NCI-H510A (cell line): ENCODE data around the gene TTC32.

Experiments
- DNase-seq: peaks from one replicate; lab custom pipeline; 2025; lab: John Stamatoyannopoulos, UW

TTC32 gene

GRCh38 chr2:19850056-19851050, 51.4 kb downstream of the TTC32 start:
- no peak for DNase-seq

- DNase-seq = no peak
Measured at GRCh38 chr2:19848952-19849351, 52.8 kb downstream of the TTC32 start.

GRCh38 chr2:19848029-19848750, 53.6 kb downstream of the TTC32 start:
- DNase-seq = no peak

- DNase-seq = no peak
Measured at GRCh38 chr2:19847486-19847885, 54.3 kb downstream of the TTC32 start.
